ENCODE results near the gene ARHGAP5. TPM values are rescaled to one million over a fixed set of nuclear protein-coding genes. Genes with fewer than 3 reads are reported as not detected.

The ARHGAP5 gene
- total RNA-seq, 6 experiments from 2014 or later, result 32.0 to 60.5 (median 50.1) TPM

Small RNAs within 50 kb of the gene (small RNA-seq; reads per million reads assigned to genes)
- gene RNU6-7 (0 to 0.48 reads per million in 2 experiments), gene RNU6-8 (0 to 0.68 reads per million in 2 experiments)

Other genes with a start within 250 kb of the ARHGAP5 start
- not detected for gene RNU6-7, start 124.7 kb downstream of the ARHGAP5 start, total RNA-seq
- gene RNU6-8, start 126.0 kb downstream of the ARHGAP5 start, total RNA-seq, result not detected